ENCODE data around the gene PTGER4.

PTGER4 gene

GRCh38 chr5:40678026-40678425, 1.7 kb upstream of the PTGER4 start:
- no peak overlapping the region for H3K4me3 ChIP-seq (ENCODE audit: low read length)
- peak; percentile 60 for DNase-seq (ENCODE audit: low read depth)
- TF ChIP-seq CTCF (IDR thresholded peaks at IDR 0.05; ENCODE audit: insufficient read depth, low read depth, low read length, missing control alignments): no peak

- DNase-seq (ENCODE audit: low read depth): peak; percentile 22
- no peak for TF ChIP-seq CTCF (IDR thresholded peaks at IDR 0.05; ENCODE audit: insufficient read depth, low read depth, low read length, missing control alignments)
- peak overlapping the region; percentile 46 for H3K4me3 ChIP-seq (ENCODE audit: low read length)
Observed at GRCh38 chr5:40678460-40679147, 1.1 kb upstream of the PTGER4 start.

GRCh38 chr5:40679148-40679912, 385 bp upstream of the PTGER4 start:
- TF ChIP-seq CTCF (IDR thresholded peaks at IDR 0.05; ENCODE audit: insufficient read depth, low read depth, low read length, missing control alignments): no peak
- peak overlapping the region; percentile 73 for H3K4me3 ChIP-seq (ENCODE audit: low read length)
- DNase-seq (ENCODE audit: low read depth): peak; percentile 96

- peak; percentile 46 for DNase-seq (ENCODE audit: low read depth)
Observed at GRCh38 chr5:40680741-40681362, 1.1 kb downstream of the PTGER4 start.

GRCh38 chr5:40681363-40682153, 1.8 kb downstream of the PTGER4 start:
- H3K4me3 ChIP-seq (ENCODE audit: low read length): peak overlapping the region; percentile 73
- DNase-seq (ENCODE audit: low read depth): peak; percentile 51
- no peak for TF ChIP-seq CTCF (IDR thresholded peaks at IDR 0.05; ENCODE audit: insufficient read depth, low read depth, low read length, missing control alignments)

More at GRCh38 chr5:40680741-40681362, 1.1 kb downstream of the PTGER4 start:
- TF ChIP-seq CTCF (IDR thresholded peaks at IDR 0.05; ENCODE audit: insufficient read depth, low read depth, low read length, missing control alignments): no peak
- peak overlapping the region; percentile 73 for H3K4me3 ChIP-seq (ENCODE audit: low read length)

GRCh38 chr5:40682154-40683017, 2.7 kb downstream of the PTGER4 start:
- H3K4me3 ChIP-seq (ENCODE audit: low read length): peak overlapping the region; percentile 73
- DNase-seq (ENCODE audit: low read depth): peak; percentile 45
- TF ChIP-seq CTCF (IDR thresholded peaks at IDR 0.05; ENCODE audit: insufficient read depth, low read depth, low read length, missing control alignments): no peak
